ENCODE measurements around the gene TRMO.

- TF ChIP-seq POLR2AphosphoS5 (IDR thresholded peaks at IDR 0.05) (no peak), CTCF (IDR thresholded peaks at IDR 0.05) (peak in 1 of 4 experiments; percentile 30)
Observed at GRCh38 chr9:97954550-97954989, 32.3 kb upstream of the TRMO start.

Measured in gastroesophageal sphincter (tissue), 3 donors.